HepG2 (cell line): ENCODE data around the gene GALR2. TPM values are rescaled to one million over a fixed set of nuclear protein-coding genes. Genes with fewer than 3 reads are reported as not detected.

Source experiments
- ATF7 ChIP-seq, 2 experiments: fragments of 450-650 bp in 1 of 2; sonication (generic) in 1 of 2; formaldehyde crosslinking in 1 of 2; IDR thresholded peaks; 2 replicates each; pipeline versions ENCODE4 v1.4.0 to v1.6.1; 2016 to 2020; ENCODE audit warnings: antibody characterized with exemption in 1 of 2, mild to moderate bottlenecking in 1 of 2, missing genetic modification reagents in 1 of 2
- BCL6 ChIP-seq: IDR thresholded peaks from 2 replicates; pipeline ENCODE4 v1.6.1; 2016; ENCODE audit warnings: missing genetic modification reagents, missing compliant biosample characterization
- CEBPB ChIP-seq: IDR thresholded peaks from 2 replicates; pipeline ENCODE4 v1.6.1; 2011; ENCODE audit warnings: low read depth, low read length, improper control_type of control experiment, borderline replicate concordance
- GABPA ChIP-seq, 2 experiments: IDR thresholded peaks; 2 replicates each; pipeline ENCODE4 v1.6.1; 2011 to 2016; ENCODE audit warnings: low read depth in 2 of 2, low read length in 1 of 2, missing biosample characterization in 1 of 2, missing genetic modification characterization in 1 of 2
- HNF4G ChIP-seq, 2 experiments: sonication (generic) in 1 of 2; formaldehyde crosslinking in 1 of 2; IDR thresholded peaks; 2 replicates each; pipeline versions ENCODE4 v1.4.0 to v1.6.1; 2011 to 2020; ENCODE audit warnings: borderline replicate concordance in 2 of 2, low read depth in 2 of 2, mild to moderate bottlenecking in 2 of 2, low read length in 1 of 2, missing genetic modification reagents in 1 of 2, moderate library complexity in 1 of 2
- RBM39 ChIP-seq: fragments of 200-400 bp; formaldehyde crosslinking; IDR thresholded peaks from one replicate; pipeline ENCODE4 v1.6.1; 2018; ENCODE audit warnings: antibody characterized with exemption, mild to moderate bottlenecking, low read depth, low read length; ENCODE audit not compliant: poor library complexity, severe bottlenecking
- RXRB ChIP-seq: IDR thresholded peaks from 2 replicates; pipeline ENCODE4 v1.6.1; 2016; ENCODE audit warnings: borderline replicate concordance, missing genetic modification reagents, missing compliant biosample characterization
- TBX3 ChIP-seq: fragments of 450-650 bp; IDR thresholded peaks from 2 replicates; pipeline ENCODE4 v1.6.1; 2017; ENCODE audit warnings: antibody characterized with exemption, mild to moderate bottlenecking, inconsistent platforms, borderline replicate concordance
- ZNF614 ChIP-seq: IDR thresholded peaks from 2 replicates; pipeline ENCODE4 v1.6.1; 2018; ENCODE audit warnings: missing biosample characterization, missing genetic modification reagents, inconsistent platforms, borderline replicate concordance
- polyA plus RNA-seq, 8 experiments: library from polyadenylated mRNA; depleted of rRNA in 3 of 8; stranded (reverse) in 7 of 8; unstranded in 1 of 8; fragments of >200 nt; fragmentation: Illumina TruSeq in 4 of 8; extraction: Trizol in 4 of 8; gene quantifications; 2 replicates each; pipeline versions ENCODE4 v1.2.1 to v1.2.3, GENCODE V29; 2011 to 2016; ENCODE audit warnings: low read depth in 4 of 8, missing spikeins in 1 of 8, mixed read lengths in 1 of 8; ENCODE audit not compliant: insufficient read depth in 1 of 8
- total RNA-seq, 5 experiments: library from RNA; depleted of rRNA; stranded (reverse); fragments of >200 nt; fragmentation: Illumina TruSeq; extraction: Trizol; gene quantifications; 2 replicates each; pipeline ENCODE4 v1.2.3, GENCODE V29; 2016; ENCODE audit warnings: low read depth in 1 of 5
- TF ChIP-seq, protein P1 (sequence below): IDR thresholded peaks from 2 replicates; pipeline ENCODE4 v1.6.1; 2016; ENCODE audit warnings: missing compliant biosample characterization, missing genetic modification reagents, borderline replicate concordance
- TF ChIP-seq, protein P2 (sequence below): sonication (generic); formaldehyde crosslinking; IDR thresholded peaks from 2 replicates; pipeline ENCODE4 v1.5.0; 2020; ENCODE audit warnings: missing genetic modification reagents
- TF ChIP-seq, protein P3 (sequence below): sonication (generic); formaldehyde crosslinking; IDR thresholded peaks from 2 replicates; pipeline ENCODE4 v1.8.1; 2023; ENCODE audit warnings: missing genetic modification reagents, inconsistent platforms, borderline replicate concordance
- TF ChIP-seq, protein P4 (sequence below): sonication (generic); formaldehyde crosslinking; conservative IDR thresholded peaks from 2 replicates; pipeline ENCODE4 v1.4.0; 2020; ENCODE audit warnings: missing genetic modification reagents

The GALR2 gene
- total and polyA plus RNA-seq, 2 of the 13 experiments (the other 11 are each of a cell fraction or from before 2014, with no cell fraction given), result 0.48 to 0.58 TPM

DNA sequence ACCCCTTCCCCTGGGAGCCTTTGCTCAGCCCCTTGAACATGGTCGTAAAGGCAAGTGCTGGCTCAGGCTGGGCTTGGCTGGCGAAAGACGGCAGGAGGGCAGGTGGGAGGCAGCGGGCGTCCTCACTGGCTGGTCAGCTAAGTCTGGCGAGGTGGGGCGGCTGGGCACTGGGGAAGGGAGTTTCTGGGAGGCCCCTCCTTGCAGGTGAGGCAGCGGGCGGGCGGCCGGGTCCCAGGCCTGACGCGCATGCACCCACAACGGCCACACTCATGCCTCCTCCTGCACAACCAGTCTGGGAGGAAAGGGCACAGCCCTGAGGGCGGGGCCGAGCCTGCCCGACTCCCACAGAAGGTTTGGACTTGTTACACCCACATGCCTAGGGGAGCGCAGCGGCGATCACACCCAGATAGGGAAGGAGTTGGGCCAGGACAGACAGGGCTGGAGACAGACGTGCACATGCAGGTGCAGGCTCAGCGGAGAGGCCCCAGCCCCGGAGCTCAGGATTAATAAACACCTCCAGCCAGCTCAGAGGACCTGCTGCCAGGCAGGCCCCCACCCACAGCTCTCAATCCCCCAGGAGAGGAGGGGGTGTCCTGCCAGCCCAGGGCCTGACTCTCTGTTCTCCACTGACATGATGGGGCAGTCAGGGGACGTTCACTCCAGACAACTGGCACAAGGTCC, 47.3 kb upstream of the GALR2 start, which contains the start of gene EVPL (continued):
- no peak for TF ChIP-seq ZNF614
- TF ChIP-seq, protein P1, sequence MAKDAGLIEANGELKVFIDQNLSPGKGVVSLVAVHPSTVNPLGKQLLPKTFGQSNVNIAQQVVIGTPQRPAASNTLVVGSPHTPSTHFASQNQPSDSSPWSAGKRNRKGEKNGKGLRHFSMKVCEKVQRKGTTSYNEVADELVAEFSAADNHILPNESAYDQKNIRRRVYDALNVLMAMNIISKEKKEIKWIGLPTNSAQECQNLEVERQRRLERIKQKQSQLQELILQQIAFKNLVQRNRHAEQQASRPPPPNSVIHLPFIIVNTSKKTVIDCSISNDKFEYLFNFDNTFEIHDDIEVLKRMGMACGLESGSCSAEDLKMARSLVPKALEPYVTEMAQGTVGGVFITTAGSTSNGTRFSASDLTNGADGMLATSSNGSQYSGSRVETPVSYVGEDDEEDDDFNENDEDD (CRISPR knock-in tag), result peak; percentile 69; the same call in 1 of the 2 replicates
- TF ChIP-seq, protein P2, sequence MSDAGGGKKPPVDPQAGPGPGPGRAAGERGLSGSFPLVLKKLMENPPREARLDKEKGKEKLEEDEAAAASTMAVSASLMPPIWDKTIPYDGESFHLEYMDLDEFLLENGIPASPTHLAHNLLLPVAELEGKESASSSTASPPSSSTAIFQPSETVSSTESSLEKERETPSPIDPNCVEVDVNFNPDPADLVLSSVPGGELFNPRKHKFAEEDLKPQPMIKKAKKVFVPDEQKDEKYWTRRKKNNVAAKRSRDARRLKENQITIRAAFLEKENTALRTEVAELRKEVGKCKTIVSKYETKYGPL, result no peak
- no peak for TF ChIP-seq GABPA (IDR thresholded peaks at IDR 0.05; ENCODE audit: low read depth, low read length)
- no peak for TF ChIP-seq GABPA (CRISPR knock-in tag; IDR thresholded peaks at IDR 0.05; ENCODE audit: low read depth)
- TF ChIP-seq, protein P3, sequence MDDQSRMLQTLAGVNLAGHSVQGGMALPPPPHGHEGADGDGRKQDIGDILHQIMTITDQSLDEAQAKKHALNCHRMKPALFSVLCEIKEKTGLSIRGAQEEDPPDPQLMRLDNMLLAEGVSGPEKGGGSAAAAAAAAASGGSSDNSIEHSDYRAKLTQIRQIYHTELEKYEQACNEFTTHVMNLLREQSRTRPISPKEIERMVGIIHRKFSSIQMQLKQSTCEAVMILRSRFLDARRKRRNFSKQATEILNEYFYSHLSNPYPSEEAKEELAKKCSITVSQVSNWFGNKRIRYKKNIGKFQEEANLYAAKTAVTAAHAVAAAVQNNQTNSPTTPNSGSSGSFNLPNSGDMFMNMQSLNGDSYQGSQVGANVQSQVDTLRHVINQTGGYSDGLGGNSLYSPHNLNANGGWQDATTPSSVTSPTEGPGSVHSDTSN (CRISPR knock-in tag), result no peak
- no peak for TF ChIP-seq ATF7 (IDR thresholded peaks at IDR 0.05)
- peak; percentile 59; the same call in 1 of the 2 replicates for TF ChIP-seq ATF7 (CRISPR knock-in tag; IDR thresholded peaks at IDR 0.05)
- no peak for TF ChIP-seq CEBPB
- TF ChIP-seq, protein P4, sequence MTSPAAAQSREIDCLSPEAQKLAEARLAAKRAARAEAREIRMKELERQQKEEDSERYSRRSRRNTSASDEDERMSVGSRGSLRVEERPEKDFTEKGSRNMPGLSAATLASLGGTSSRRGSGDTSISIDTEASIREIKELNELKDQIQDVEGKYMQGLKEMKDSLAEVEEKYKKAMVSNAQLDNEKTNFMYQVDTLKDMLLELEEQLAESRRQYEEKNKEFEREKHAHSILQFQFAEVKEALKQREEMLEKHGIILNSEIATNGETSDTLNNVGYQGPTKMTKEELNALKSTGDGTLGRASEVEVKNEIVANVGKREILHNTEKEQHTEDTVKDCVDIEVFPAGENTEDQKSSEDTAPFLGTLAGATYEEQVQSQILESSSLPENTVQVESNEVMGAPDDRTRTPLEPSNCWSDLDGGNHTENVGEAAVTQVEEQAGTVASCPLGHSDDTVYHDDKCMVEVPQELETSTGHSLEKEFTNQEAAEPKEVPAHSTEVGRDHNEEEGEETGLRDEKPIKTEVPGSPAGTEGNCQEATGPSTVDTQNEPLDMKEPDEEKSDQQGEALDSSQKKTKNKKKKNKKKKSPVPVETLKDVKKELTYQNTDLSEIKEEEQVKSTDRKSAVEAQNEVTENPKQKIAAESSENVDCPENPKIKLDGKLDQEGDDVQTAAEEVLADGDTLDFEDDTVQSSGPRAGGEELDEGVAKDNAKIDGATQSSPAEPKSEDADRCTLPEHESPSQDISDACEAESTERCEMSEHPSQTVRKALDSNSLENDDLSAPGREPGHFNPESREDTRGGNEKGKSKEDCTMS (CRISPR knock-in tag), result no peak
- peak; percentile 15; the same call in 1 of the 2 replicates for TF ChIP-seq RXRB (CRISPR knock-in tag)
- TF ChIP-seq RBM39, result no peak
- TF ChIP-seq BCL6 (CRISPR knock-in tag), result no peak
- no peak for TF ChIP-seq TBX3
- no peak for TF ChIP-seq HNF4G (IDR thresholded peaks at IDR 0.05; ENCODE audit: borderline replicate concordance, low read depth, low read length)
- TF ChIP-seq HNF4G (CRISPR knock-in tag; IDR thresholded peaks at IDR 0.05; ENCODE audit: borderline replicate concordance, low read depth), result 0 out of 2 replicates have a peak, but pooled peaks have one; percentile 65
